ENCODE data around the gene MGST2.
A peak's percentile ranks its signal among the peaks of the same experiment; 100 is the strongest.

MGST2 gene

GRCh38 chr4:139734875-139735380, 69.3 kb downstream of the MGST2 start:
- TF ChIP-seq, protein P1, sequence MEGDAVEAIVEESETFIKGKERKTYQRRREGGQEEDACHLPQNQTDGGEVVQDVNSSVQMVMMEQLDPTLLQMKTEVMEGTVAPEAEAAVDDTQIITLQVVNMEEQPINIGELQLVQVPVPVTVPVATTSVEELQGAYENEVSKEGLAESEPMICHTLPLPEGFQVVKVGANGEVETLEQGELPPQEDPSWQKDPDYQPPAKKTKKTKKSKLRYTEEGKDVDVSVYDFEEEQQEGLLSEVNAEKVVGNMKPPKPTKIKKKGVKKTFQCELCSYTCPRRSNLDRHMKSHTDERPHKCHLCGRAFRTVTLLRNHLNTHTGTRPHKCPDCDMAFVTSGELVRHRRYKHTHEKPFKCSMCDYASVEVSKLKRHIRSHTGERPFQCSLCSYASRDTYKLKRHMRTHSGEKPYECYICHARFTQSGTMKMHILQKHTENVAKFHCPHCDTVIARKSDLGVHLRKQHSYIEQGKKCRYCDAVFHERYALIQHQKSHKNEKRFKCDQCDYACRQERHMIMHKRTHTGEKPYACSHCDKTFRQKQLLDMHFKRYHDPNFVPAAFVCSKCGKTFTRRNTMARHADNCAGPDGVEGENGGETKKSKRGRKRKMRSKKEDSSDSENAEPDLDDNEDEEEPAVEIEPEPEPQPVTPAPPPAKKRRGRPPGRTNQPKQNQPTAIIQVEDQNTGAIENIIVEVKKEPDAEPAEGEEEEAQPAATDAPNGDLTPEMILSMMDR (IDR thresholded peaks at IDR 0.05; ENCODE audit: control insufficient read depth, extremely low read depth, insufficient read depth), result peak; percentile 91
- DNase-seq (ENCODE audit: low read depth), result peak; percentile 32
- peak overlapping the region; percentile 18; the same call in 1 of the 2 replicates for H3K4me3 ChIP-seq (ENCODE audit: low read depth, low read length)

GRCh38 chr4:139735381-139736273, 70.0 kb downstream of the MGST2 start:
- TF ChIP-seq, protein P1 (IDR thresholded peaks at IDR 0.05; ENCODE audit: control insufficient read depth, extremely low read depth, insufficient read depth), result no peak
- DNase-seq (ENCODE audit: low read depth), result no peak
- H3K4me3 ChIP-seq (ENCODE audit: low read depth, low read length), result no peak overlapping the region

DNA sequence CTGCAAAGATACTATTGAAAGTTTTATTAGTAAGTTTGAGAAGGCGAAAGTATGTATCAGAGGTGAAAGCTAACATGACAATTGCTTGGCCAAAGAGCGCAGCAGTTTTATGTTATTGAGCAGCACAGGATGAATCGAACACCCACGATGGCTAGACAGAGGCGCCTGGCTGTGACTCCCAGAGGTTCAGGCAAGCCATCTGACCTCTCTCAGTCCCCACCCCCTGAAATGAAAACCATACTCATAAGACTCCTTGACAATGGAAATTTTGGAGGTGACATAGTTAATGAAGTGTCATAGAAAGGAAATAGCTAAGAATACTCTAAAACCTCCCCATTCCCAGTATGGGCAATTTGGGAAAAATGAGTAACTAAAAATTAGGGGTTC, 70.6 kb downstream of the MGST2 start:
- no peak overlapping the region for H3K4me3 ChIP-seq (ENCODE audit: low read depth, low read length)
- DNase-seq (ENCODE audit: low read depth), result no peak
- TF ChIP-seq, protein P1 (IDR thresholded peaks at IDR 0.05; ENCODE audit: control insufficient read depth, extremely low read depth, insufficient read depth), result no peak

DNA sequence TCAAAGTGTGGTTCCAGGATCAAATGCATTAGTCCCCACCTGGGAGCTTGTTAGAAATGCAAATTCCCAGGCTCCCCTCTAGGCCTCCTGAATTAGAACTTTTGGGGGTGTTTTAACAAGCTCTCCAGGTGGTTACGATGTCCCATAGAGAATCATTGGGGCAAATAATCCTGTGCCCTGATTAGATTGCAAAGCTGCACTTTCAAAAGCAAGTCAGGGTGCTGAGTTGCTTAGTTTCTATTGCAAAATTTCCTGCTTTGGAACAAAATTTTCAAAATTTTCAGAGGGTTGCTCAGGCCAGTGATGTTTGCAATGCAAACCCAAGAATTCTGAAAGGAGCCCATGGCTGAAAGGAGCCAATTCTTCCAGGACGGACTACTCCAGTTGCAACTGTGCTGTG, 71.0 kb downstream of the MGST2 start:
- DNase-seq (ENCODE audit: low read depth), result no peak
- H3K4me3 ChIP-seq (ENCODE audit: low read depth, low read length), result no peak overlapping the region
- TF ChIP-seq, protein P1 (IDR thresholded peaks at IDR 0.05; ENCODE audit: control insufficient read depth, extremely low read depth, insufficient read depth), result no peak

- no peak overlapping the region for H3K4me3 ChIP-seq (ENCODE audit: low read depth, low read length)
- no peak for DNase-seq (ENCODE audit: low read depth)
- TF ChIP-seq, protein P1 (IDR thresholded peaks at IDR 0.05; ENCODE audit: control insufficient read depth, extremely low read depth, insufficient read depth), result no peak
Measured at GRCh38 chr4:139738846-139739613, 73.4 kb downstream of the MGST2 start.

- peak; percentile 28 for DNase-seq (ENCODE audit: low read depth)
- TF ChIP-seq, protein P1 (IDR thresholded peaks at IDR 0.05; ENCODE audit: control insufficient read depth, extremely low read depth, insufficient read depth), result no peak
- 0 out of 2 replicates have a peak overlapping the region, but pooled peaks have one; percentile 4 for H3K4me3 ChIP-seq (ENCODE audit: low read depth, low read length)
Measured at GRCh38 chr4:139740121-139740520, 74.5 kb downstream of the MGST2 start.
